ENCODE measurements around the gene SLC25A21.
"Not testable (repeated sequence)": the region's sequence is repeated elsewhere in the genome, so short reads cannot be mapped to it uniquely, and the experiment has no call there.

The SLC25A21 gene

DNA sequence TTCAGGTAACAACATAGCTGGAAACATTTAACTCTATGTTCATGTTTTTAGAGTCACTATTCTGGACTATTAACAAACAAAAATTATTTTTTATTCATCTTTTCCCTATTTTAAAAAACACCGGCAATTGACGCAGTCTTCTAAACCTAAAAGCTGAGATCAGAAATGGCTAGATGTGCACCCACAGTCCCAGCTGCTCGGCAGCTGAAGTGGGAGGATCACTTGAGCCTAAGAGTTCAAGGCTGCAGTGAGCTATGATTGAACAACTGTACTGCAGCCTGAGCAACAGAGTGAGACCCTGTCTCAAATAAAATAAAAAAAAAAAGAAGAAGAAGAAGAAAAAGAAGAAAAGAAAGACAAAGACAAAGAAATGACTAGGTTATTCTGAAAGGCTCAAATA, 446.3 kb downstream of the SLC25A21 start:
- DNase-seq (ENCODE audit: low read depth in 2 of 2, low spot score in 1 of 2), result no peak

DNA sequence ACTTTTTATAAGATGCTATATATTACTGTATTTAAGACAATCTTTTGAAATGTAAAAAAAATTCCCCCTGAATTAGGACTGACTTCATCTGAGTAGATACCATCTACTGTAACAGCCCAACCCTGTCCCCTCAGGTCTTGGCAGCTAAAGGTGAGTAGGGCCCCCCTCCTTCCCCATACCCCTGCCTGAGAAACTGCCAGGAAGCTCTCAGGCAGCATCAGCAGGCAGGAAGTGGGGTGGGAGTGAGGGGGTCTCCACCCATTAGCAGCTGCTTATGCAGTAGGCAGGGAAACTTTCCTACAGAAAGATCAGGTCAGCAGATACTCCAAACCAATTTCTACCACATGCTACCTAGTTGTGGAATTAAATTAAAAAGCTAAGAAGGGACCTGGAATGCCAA, 448.2 kb downstream of the SLC25A21 start:
- DNase-seq (ENCODE audit: low read depth in 2 of 2, low spot score in 1 of 2), result no peak

DNA sequence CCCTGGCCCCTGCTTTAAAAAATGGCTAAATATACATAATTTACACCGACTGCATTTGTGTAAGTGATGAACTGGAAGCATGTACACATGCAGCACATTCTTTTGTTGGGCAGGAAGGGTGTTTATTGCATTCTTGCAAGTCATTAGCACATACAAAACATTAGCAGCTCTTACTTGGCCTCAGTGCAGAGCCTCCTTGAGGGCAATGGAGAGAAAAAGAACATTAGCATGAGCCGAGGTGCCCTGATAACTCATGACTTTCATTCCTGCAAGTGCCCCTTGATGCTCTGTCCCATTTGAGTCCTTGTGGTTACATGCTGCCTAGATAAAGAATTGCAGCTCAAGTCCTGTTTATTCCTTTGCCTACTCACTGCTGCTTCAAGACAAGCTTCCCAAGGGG, 448.9 kb downstream of the SLC25A21 start:
- no peak for DNase-seq (ENCODE audit: low read depth in 2 of 2, low spot score in 1 of 2)

DNA sequence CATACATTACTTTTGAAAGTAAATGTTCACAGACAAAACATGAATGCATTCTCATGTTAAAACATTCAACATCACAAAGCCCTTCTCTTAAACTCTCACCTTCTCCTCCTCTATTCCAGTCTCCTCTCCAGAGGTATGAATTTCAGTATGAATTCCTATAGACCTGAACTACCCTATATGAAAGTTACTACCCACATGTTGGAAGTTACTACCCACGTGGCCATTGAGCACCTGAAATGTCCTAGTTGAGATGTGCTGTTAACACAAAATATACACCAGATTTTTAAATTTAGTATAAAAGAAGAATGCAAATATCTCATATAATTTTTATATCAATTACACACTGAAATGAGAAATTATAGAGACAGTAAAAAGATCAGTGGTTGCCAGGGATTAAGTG, 450.5 kb downstream of the SLC25A21 start:
- DNase-seq (ENCODE audit: low read depth in 2 of 2, low spot score in 1 of 2), result no peak

DNA sequence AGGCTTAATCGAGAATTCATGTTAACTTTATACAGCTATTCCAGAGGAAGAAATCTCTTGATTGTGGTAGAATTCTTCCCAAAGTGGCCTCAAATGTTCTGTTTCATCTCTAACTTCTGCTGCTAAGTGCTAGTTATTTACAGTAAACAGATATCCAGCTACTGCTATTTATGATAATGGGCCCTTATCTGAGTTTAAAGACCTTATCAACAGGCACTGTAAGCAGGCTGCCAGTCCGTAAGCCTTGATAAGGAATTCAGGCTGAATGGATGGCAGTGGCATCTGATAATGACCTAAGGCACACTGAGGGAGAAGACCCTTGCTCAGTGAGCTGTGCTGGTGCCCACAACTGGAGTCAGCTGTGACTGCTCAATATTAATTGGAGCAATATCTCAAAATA, 451.7 kb downstream of the SLC25A21 start:
- no peak for DNase-seq (ENCODE audit: low read depth in 2 of 2, low spot score in 1 of 2)

DNA sequence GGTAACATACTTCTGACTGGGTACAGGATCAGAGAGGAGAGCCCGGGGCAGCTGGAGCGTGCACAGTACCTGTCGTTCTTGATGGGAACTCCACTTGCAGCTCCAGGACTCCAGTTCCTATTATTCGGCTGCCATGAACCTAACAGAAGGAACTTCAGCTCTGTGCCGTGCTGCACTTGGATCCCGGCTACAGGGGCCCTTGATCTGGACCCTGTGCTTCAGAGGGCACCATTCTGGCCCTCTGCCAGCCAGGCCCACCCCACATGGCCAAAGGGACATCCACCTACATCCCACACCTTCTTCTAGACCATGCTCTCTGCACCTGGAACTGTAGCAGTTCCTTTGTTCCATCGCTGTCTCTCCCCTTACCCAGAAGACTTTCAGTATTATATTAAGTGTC, 452.6 kb downstream of the SLC25A21 start:
- DNase-seq (ENCODE audit: low read depth in 2 of 2, low spot score in 1 of 2), result no peak

DNA sequence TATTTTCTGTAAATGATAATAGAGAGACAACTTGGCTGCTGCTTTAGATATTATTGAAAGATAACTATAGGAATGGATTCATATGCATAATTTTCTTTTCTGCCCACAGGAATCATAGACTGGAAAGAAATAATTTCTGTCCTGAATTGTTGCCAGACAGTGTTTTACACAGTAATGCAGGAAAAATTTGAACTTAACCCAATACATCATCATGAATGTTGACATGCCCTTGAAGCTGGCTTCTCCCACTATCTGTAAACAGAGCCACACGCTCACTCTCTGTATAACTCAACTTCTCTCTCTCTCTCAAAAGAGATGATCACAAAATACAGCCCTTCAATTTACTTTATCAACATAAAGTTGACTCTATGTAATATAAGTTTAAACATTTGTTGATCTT, 454.2 kb downstream of the SLC25A21 start:
- no peak for DNase-seq (ENCODE audit: low read depth in 2 of 2, low spot score in 1 of 2)

DNA sequence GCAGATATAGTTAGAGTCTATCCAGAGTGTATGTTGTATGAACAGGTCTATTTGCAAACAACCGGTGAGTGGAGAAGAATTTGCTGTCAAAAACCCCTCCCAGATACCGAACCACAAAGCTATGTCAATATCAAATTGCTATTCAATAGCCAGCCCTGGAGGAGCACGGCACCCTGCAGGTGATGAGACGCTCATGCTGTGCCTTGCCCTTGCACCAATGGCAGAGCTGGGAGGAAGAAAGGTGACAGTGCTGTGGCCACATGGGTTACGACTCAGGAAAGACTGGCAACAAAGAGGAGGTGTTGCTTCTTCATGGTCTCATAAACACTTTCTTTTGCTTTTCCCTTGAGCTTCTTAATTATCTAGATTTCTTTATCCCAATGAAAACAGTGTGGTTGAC, 455.0 kb downstream of the SLC25A21 start:
- DNase-seq (ENCODE audit: low read depth in 2 of 2, low spot score in 1 of 2), result no peak

DNA sequence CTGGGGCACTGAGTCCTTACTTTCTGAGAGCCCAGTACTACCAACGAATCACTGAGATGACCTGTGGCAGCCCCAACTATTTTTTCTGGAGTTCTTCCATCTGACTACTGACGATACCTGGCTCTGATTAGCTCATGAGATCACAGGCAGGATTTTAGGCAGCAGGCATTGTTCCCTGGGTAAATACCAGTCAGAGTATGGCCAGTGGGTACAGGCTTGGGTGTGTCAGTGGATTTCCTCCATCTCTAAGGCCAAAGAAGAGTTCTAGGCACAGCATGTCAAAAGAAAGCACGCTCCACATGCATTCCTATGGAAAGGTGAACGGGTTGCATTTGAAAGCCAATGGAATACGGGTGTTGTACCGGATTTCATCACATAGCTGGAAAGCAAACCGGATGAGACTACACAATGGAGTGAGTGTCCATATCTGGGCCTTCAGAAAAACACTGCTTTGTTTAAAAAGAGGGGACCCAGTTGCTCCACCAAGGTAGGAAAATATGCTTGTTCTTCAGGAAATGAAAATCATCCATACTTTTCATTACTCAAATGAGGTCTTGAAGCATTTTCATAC, 455.7 kb downstream of the SLC25A21 start:
- no peak for DNase-seq (ENCODE audit: low read depth in 2 of 2, low spot score in 1 of 2)

DNA sequence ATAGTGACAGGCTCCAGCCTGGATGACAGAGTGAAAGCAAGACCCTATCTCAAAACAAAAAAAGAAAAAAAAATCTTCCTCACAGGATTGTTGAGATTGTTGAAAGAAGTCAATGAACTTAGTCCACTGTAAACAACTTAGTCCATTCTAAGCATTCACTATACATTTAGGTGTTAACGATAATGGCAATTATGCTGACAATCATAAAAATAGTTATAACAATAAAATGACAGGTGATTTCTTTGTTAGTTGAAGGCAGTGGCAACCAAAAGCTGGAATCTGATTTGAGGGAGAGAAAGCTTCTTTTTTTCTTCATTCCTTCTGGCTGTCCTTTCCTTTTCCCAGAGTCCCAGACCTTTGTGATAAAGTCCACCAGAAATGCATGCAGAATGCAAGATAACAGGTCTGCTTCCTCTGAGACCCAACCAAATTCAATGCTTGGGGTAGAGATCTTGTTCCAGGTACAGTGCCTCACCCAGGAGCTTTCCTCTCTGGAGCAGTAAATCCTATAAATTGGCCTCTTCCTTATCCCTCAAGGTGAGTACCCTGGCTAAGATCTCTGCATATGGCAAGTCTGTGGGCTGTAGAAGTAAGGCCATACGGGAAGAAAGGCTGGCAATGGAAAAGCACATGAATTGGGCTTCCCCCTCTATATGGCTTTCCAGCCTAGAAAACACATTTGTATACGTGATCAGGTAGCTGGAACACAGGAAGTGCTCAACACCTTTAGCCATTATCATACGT, 458.3 kb downstream of the SLC25A21 start:
- no peak for DNase-seq (ENCODE audit: low read depth in 2 of 2, low spot score in 1 of 2)

DNA sequence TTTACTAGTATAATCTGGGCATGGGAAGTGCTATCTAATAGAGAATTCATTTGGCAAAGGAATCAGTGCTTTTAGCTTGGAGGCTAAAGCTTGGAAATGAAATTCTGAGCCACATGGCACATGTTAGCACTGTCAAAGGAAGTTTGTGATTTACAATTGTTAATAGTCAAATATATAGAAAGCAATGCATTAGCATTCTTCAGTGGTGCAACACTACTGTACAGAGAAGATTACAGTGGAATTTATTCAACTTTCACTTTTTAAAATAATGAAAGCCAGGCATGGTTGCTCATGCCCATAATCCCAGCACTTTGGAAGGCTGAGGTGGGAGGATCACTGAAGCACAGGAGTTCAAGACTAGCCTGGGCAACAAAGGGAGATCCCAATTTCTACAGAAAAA, 464.8 kb downstream of the SLC25A21 start:
- no peak for DNase-seq (ENCODE audit: low read depth in 2 of 2, low spot score in 1 of 2)

DNA sequence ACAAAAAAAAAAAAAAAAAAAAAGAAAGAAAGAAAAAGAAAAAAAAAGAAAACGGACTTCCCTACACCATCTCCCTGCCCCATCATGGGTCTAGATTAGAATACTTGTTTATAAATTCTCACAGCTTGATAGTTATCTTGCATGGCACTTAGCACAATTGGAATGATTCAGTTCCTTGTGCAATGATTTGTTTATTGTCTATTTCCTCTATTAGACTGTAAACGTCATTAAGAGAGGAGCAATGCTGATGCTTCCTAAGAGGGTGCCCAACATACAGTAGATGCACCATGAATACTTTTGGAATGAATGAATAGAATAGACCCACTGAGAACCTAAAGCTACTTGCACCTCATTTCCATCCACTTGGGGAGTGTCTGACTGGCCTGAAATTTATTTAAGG, 469.9 kb downstream of the SLC25A21 start:
- DNase-seq (ENCODE audit: low read depth in 2 of 2, low spot score in 1 of 2), result no peak

DNA sequence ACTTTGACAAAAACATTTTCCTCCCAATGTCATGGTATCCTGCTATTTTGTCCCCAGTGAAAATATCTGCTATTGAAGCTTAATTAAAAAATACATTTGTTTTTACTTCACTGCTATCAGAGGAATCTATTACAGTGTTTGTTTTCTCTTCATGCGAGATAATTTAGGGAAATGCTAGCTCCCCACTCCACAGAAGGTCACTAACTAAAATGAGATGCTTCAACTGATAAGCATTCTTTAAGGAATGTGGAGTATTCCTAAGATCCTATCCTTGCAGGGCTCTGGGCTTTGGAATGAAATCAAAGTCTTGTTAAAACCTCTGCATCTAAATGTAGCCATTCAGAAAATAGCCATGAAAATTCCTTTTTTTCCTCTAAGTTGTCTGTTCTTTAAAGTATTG, 471.3 kb downstream of the SLC25A21 start:
- DNase-seq (ENCODE audit: low read depth in 2 of 2, low spot score in 1 of 2), result no peak

DNA sequence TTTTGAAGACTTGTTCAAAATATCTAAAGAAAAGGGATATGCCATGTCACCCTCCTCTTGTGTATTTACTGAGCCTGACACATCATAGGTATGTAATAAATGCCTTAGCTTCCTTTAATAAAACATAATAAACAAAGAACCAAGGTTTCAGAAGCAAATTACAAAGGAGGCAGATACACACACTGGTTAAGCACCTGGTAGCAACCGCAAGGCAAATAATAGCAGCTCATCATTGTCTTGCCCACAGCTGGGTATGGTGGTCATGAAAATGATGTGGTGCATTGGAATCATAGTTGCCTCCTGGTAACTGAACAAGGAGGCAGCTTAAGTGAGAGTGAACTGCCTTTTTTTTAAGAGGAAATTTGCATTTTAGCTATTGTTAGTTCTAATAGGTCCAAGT, 471.8 kb downstream of the SLC25A21 start:
- DNase-seq (ENCODE audit: low read depth in 2 of 2, low spot score in 1 of 2), result no peak

DNA sequence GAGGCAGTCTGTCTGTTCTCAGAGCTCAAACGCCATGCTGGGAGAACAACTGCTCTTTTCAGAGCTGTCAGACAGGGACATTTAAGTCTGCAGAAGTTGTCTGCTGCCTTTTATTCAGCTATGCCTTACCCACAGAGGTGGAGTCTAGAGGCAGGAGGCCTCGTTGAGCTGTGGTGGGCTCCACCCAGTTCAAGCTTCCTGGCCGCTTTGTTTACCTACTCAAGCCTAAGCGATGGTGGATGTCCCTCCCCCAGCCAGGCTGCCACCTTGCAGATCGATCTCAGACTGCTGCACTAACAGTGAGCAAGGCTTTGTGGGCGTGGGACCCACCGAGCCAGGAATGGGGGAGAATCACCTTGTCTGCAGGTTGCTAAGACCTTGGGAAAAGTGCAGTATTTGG, 473.0 kb downstream of the SLC25A21 start:
- not testable (repeated sequence) for DNase-seq (ENCODE audit: low read depth in 2 of 2, low spot score in 1 of 2)

DNA sequence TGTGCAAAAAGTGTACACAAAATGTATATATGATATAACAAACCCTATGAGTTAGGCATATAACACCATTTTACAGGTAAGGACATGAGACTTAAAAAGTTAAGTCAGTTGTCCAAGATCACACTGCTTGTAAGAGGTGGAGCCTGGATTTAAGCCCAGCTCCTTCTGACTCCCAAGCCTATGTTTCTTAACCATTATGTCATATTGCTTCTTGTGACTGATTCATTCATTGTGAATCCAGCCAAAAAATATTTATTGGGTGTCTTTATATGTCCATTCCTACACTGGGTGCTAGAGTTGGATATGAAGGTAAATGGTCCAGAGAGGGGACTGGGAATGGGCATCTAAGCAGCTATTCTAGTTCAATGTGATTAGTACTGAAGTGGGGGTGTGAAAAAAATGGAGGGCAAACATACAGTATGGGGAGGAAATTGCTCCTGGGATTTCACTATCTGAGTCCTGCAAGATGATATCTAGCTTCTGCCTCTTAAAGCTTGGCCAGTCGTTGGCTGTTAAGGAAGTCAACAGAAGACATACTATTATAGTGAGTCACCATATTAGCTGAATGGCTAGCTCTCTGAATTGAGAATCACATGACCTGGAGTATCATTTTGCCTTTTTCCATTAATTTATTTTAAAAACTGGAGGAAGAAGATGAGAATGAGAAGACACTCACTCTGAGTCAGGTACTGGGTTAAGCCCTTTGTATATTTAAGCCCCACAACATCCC, 481.9 kb downstream of the SLC25A21 start:
- DNase-seq (ENCODE audit: low read depth in 2 of 2, low spot score in 1 of 2), result no peak

DNA sequence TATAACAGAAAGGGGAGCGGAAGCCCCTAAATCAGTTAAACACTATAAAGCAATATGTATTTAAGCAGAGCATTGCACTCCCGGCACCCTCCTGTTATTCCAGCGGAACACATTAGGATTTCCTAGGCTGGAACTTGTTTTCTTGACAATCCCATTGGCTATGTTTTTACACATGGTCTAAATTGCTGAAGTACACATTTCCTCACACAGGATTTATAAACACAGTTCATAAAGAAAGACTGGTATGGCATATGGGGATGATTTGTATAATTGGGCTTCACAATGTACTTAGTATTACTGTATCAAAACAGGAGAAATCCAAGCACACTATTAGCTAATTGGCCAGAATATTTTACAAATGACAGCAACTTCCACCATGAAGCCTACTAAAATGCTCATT, 487.5 kb downstream of the SLC25A21 start:
- DNase-seq (ENCODE audit: low read depth in 2 of 2, low spot score in 1 of 2), result no peak

DNA sequence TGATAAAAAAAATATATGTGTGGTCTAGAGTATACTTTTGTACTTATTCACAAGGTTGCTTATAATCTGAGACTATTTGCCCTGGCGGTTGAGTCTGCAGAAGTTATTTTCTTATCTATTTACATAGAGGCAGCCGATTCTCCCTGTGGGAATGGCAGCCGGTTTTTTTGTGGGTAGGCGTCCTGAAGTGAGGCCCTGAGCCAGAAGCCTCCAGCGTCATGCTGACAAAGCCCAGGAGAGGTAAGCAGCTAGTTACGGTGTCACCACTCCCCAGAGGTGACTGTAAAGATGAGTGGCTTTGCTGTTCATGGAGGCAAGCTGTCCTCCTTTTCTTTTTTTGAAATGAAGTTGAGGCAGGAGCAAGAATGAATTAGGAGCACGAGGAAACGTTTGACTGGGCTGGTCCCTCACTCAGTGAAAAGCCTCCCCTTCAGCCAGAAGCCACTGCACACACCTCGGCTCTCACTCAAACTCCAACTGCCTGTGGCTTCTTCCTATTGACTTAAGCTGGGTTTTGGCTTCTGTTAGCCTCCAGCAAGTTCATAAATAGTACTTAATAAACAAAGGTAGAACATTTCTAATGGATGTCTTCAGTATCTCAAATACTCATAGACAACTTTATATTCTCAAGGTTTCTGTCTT, 489.2 kb downstream of the SLC25A21 start:
- no peak for DNase-seq (ENCODE audit: low read depth in 2 of 2, low spot score in 1 of 2)

DNA sequence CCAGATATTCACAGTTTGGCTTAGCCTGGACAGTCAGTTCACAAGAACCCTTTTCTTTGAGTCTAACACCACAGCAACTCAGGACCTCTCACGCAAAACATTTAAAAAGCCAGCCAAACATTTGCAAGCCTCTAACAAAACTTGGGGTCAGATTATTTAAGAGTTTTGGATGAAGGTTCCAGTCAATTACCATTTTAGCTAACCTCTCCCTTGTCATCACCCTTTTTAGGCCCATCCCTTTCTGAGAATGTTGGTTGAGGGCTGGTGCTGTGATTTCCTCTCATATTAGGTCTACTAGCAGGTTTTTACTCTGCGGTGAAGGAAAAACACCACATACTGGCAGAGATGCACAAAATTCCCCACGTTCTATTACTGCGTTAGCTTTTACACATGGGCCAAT, 490.1 kb downstream of the SLC25A21 start:
- no peak for DNase-seq (ENCODE audit: low read depth in 2 of 2, low spot score in 1 of 2)

DNA sequence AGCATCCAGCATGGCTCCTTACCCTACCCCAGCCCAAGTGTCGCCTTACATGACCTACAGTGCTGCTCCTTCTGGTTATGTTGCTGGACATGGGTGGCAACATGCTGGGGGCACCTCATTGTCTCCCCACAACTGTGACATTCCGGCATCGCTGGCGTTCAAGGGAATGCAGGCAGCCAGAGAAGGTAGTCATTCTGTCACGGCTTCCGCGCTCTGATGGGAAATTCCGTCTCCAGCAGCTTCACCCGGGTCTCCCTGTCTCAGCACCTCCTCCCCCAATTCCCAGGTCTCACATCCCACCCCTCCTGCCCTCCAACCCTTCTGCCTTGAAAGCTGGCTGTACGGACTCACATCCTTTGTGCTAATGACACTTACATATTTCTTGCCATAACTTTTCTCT, 496.2 kb downstream of the SLC25A21 start:
- DNase-seq (ENCODE audit: low read depth in 2 of 2, low spot score in 1 of 2), result no peak

DNA sequence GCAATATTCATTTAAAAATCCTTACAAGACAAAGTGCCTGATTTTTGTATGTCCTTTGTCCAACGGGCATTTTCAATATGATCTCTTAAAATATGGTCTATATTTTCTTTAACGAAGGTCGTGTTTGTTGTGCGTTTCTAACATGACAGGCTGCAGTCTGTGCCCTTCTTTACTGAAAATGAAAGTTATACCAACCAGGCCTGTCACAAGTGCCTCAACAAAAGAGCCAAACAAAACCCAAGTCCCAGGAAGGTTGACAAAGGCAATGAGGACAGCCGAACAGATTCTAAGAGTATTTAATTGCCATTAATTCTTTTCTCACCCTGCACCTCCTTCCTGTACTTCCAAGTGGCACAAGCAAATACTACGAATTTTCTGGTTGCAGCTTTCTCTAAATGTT, 496.8 kb downstream of the SLC25A21 start:
- no peak for DNase-seq (ENCODE audit: low read depth in 2 of 2, low spot score in 1 of 2)

DNA sequence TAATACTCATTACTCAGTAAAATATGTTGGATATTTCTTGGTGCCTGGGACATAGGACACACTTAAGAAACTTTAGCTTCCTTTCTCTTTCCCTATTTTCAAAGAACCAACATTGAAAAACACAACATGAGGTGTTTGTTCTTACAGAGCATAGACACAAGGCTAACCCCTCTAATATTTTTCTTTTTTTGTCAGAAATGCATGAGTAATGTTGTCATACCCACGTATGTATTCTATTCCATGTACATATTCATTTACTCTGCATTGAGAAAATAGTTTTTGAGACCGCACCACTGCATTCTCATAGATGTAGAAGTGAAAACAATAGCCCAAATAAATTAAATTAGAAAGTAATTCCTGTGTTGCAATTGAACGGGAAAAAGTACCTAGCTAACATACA, 497.7 kb downstream of the SLC25A21 start:
- no peak for DNase-seq (ENCODE audit: low read depth in 2 of 2, low spot score in 1 of 2)
